Endothelial cell of hepatic sinusoid (primary cell): ENCODE results near the gene XRCC5.

Experiments
- in situ Hi-C: cut with HindIII; loops from 2 replicates; pipeline ENCODE4 v1.10.0; 2017; ENCODE audit warnings: low sequenced_read_pairs

Gene XRCC5

DNA sequence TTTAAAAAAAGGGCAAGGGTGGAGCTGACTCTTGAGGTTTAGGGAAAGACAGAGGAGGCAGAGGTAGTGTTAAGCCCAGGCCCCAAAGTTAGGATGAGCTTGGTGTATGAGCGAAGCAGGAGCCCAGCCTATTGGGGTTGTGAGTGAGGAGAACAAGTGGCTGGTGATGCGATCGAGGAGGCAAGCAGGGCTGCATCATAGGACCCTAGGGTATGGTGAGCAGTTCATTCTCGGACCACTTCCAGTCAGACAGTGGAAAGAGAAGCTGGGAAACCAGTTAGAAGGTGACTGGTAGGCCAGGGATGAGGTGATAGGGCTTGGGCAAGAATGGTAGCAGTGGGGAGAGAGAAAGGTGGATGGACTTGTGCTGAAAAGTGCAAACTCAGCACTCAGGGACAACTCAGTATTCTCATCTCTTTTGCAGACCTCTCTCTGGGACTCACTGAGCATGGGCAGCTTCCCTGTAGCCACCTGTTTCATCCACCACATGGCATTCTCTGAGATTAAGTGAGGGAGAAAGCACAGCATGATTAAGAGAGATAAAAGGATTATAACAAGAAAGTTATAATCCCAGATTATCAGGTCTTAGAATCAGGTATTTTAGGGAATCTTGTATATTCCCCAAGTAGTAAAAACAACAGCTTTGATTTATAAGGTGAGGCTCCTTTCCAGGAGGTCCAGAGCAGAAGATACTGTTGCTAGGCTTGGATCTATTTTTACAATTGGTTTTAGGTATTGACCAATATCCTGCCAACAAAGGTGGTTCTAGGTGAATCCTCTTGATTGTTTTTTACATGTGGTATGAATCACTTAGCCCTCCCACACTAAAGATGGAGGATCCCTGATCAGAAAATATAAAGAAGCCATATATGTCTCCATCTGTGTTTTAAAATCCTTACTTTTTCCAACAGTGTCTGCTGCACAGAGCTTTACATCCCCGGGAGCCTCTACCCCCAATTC, 38.3 kb downstream of the XRCC5 start:
- in situ Hi-C loops: no loop called here

DNA sequence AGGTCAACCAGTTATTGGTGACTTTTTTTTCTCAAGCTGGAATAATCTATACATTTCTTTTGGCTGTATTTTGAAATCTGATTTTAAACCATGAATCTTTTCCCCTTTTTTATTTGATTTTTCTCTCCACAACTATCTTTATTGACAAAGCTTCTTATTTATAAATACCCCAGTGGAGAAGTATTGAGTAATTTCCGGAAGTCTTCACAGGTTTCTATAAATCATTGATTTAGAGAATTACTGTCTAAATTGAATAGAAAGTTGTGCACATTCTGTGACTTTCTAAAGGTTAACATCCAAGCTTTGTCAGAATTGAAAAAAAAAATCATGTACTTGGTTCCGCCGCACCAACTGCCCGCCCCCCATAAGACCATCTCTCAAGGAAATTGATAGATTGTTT, 39.8 kb downstream of the XRCC5 start:
- in situ Hi-C loops: no loop called here

DNA sequence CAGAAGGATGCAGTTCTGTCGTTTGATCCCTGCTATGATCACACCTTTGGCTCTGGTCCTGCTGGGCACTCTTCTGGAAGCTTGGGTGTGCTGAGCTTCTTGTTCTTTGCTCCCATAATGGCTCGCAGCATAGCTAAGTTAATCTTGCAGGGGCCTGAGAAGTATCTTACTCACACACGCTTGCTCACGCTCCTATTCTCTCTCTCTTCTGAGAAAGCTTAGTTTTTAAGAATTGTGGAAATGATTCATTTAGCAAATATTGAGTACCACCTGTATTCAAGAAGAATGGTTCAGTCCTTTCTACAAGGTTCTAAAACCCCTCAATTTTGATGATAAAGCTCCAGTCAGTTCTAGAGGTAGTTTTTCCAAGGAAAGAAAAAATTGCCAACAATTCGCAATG, 40.6 kb downstream of the XRCC5 start:
- in situ Hi-C loops: no loop called here

DNA sequence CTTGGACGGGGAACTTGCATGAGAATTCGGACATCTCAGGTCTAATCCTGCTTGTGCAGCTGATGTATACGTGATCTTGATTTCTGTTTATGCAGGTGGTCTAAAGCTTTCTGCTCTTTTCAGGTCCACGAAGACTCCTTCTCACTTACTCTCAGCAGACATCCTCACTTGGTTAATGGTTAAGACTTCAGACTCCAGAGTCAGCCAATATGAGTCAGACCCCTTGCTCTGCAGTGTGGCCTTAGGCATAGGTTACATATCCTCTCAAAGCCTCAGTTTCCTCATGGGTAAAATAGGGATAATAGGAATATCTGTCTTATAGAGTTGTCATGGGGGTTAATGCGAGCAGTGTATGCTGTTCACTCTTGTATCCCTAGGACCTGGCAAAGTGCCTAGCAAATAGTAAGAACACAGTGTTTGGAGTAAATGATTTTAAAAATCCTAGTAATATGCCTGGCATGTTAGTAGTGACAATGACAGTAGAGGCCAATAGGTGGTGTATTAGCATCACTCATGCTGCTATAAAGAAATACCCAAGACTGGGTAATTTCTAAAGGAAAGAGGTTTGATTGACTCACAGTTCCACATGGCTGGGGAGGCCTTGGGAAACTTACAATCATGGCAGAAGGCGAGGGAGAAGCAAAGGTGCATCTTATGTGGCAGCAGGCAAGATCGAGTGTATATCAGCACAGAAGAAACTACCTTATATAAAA, 42.3 kb downstream of the XRCC5 start:
- in situ Hi-C loops: no loop called here

DNA sequence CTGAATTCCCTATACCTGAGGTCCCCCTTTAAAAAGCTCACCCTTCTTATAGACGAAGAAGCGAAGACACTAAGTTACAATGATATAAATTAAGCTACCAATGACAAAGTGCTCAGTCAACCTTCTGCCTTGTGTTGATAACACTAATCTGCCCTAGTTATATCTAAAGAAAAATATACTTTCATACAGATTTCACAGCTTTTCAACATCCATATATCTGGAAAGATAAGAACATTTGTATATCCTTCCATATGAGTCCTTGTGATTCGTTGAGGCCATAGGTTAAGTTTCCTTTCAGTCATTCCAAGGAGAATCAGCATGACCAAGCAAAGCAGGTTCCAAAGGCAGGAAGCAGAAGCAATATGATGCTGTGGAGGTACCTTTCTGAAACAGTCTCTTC, 46.8 kb downstream of the XRCC5 start:
- in situ Hi-C loops: no loop called here

DNA sequence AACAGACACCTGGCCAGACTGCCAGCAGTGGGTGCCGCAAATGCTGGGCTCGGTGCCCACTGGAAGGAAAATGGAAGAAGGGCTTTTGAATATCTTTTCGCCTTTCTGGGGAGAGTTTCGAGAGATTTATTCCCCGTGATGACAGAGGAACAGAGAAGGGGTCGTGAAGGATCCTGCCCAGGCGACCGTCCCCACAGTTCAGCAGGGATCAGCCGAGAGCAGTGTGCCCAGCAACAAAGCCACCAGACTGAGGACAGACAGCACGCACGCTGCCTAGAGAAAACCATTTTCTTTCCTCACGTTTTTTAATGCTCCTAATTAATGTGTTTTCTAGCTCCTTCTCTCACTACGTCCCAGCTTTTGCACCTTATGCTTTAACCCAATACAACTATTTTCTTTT, 47.7 kb downstream of the XRCC5 start:
- in situ Hi-C loops: no loop called here

DNA sequence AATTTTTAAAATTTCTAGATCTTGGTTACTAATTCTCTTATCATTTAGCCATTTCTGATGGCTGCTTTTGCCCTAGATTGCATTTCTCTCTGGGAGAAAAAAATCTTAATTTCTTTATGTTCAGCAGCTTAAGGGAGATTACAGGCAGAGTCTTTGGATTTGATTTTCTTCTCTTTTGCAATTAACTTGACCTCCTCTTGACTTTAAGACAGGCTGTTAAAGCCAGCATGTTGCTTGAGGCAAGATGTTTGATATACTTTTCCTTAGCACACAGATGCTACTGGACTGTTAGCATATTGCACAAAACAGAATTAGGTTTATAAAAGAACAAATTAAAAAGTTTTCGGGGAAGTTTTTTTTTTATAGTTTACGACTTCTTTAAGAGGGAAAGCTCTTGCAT, 50.0 kb downstream of the XRCC5 start:
- in situ Hi-C loops: no loop called here

DNA sequence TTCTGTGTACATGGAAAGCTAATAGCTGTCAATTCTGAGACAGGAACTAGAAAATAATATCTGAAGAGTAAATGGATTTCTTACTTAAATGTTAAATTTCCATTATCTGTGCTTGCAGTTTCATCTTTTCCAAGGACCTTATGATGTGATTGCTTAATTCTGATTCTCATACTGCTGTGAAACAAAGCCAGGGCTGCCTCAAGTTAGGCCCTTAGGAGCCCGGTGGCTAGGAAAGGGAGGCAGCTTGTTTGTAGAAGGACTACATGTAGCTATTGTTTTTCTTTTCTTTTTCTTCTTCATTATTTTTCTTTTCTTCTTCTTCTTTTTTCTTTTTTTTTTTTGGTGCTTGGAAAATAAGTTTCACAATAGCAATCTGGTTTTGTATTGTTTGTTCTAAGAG, 50.5 kb downstream of the XRCC5 start:
- in situ Hi-C loops: no loop called here

DNA sequence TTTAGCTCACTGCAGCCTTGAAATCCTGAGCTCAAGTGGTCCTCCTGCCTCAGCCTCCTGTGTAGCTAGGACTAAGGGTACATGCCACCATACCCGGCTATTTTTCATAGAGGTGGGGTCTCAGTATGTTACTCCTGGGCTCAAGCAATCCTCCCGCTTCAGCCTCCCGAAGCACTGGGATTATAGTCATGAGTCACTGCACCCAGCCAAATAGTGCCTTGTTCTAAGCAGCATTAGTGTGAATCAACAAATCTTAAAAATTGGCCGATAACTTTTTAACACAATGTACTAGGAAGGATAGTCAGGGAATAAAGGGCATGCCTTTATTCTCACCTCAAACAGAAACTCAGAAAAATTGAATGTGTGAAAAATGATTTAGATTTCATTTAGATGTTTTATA, 51.6 kb downstream of the XRCC5 start:
- in situ Hi-C loops: no loop called here

DNA sequence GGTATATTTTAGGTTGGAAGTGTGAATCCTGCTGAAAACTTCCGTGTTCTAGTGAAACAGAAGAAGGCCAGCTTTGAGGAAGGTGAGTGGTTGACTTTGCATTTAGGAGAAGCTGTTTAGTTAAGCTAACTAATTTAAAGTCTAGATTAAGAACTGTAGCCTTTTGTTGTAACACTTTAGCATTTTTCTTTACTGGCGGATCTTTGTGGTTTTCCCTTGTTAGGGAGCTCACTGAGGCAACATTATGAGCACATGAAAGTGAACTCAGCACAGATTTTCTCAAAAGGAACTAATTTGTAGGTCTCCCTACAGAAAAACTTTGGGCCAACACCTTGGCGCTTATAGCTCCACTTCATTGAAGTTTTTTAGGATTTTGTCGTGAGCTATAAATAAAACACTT, 52.8 kb downstream of the XRCC5 start:
- in situ Hi-C loops: no loop called here

DNA sequence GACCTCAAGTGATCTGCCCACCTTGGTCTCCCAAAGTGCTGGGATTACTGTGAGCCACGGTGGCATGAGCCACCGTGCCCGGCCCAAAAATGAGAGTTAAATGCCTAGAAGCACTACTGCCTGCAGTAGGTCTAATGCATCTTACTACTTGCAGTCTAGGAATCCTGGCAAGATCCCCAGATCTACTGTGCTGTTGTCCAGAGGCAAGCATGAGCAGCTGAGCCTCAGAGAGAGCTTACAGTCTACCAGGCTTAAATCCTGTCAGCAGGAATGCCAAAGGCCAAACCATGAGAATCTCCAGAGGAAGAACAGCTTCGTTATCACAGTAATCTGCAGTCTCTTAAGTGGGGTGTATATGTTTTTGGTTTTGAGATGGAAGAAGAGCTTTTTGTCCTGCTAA, 54.4 kb downstream of the XRCC5 start:
- in situ Hi-C loops: no loop called here

DNA sequence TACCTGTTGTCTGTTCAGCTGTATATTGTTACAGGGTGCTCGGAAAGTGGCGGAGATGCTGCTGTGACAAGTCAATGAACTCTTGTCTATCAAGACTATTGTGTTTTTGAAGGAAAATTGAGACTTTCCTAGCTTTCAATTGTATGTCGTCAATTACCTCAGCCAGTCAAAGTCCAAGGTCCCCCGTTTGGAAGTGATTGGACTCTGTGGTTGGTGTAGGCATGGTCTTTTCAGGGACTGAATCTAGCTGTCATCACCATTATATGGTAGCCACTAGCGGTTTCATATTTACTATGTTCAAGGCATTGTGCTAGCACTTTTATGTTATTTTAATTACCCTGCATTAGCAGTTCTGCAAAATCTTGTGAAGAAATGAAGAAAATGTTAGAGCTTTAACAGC, 54.9 kb downstream of the XRCC5 start:
- in situ Hi-C loops: no loop called here

DNA sequence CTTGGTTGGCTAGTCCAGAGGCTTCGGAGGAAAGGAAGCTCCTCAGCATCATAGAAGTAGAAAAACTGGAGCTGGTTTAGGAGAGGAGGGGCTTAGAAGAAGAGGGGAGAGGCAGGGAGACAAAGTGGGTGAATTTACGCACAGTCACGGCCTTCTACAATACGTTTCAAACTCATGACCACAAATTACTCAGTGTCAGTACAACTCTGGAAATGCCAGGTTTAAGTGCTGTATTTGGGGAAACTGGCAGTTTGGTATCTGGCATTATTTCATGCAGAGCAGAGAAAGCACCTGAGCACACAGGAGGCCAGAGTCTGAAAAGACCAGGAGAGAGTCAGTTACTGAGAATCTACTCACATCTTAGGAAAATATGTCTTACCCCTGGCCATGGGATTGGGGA, 55.4 kb downstream of the XRCC5 start:
- in situ Hi-C loops: no loop called here

DNA sequence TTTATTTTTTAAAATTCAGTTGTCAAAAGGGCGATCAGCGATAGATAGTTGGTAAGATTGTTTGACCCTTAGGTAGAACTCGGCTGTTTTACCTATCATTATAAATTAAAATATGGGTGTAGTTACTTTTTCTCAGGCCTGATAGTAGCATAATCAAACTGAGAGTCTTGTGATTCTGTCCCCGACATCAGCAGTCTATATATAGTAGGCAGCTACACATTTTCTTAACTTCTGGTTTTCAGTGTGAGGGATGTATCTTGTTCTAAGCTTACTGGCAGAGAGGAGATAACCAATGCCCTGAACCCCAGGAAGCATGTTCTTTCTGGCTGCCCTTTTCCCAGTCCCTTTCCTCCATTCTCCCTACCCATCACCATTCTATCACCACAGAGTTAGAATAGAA, 56.6 kb downstream of the XRCC5 start:
- in situ Hi-C loops: no loop called here

DNA sequence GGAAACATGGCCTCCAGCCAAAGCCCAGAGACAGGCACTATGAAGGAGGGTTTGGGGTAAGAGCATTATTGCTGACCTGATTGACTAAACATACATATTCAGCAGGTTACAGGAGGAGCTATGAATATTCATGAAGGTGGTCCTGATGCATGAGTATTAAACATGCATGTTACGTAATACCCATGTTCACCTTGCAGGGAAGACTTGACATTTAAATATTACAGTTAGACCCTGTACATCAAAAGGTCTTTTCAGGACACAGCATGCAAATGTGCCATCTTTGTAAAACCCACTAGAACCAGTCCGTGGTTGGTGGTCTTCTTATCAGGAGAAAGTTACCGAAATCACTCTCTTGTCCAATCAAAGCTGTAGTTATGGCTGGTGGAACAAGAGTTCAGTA, 59.9 kb downstream of the XRCC5 start:
- in situ Hi-C loops: no loop called here

DNA sequence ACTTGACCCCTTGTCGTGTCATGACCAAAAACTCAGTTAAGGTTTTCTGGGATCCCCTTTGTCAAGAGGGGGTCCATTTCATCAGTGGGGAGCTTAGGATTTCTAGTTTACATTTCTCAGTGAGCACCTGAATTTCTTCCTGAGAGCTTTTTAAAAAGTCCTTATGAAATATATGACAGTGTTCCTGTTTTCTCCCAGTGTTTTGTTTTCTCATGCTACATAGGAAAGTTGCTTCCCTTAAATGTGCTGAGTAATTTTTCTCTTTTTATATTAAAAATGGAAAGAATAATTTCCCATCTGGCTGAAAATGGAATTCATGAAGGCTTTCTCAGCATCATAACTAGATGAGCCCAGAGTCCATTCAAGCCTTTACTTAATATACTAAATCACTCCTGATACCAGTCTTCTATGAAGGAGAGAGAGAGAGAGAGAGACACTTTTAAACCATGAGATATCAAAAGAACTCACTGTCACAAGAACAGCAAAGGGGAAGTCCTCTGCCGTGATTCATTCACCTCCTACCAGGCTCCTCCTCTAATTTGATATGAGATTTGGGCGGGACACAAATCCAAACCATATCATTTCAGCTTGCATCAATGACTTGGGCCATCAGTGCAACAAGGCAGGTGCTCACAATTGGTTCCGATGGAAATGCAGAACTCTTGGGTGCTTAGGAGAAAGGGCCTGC, 61.1 kb downstream of the XRCC5 start:
- in situ Hi-C loops: no loop called here

DNA sequence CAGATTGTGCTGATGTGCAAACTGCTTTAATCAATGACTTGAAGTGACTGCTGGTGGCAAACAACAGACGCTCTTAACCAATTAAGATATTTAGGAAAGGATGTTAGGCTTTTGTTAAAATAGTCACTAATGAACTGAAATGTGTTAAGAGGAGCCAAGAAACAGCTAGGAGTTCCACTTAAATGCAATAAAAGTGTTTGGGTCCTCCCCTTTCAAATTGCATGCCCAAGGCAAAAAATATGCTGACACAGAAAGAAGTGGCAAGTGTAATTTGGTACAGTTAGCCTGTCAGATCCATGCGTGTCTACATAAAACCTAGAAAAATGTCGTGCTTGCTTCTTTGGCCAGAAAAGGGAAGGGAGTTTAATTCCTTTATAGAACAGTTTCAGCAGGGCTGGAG, 61.9 kb downstream of the XRCC5 start:
- in situ Hi-C loops: no loop called here

DNA sequence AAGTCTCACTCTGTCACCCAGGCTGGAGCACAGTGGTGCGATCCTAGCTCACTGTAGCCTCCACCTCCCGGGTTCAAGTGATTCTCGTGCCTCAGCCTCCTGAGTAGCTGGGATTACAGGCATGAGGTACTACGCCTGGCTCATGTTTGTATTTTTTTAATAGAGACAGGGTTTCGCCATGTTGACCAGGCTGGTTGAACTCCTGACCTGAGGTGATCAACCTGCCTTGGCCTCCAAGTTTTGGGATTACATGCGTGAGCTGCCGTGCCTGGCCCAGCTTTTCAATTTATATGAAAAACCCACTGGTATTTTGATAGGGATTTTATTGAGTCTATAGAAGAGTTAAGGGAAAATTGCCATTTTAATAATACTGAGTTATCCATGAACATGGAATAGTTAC, 63.3 kb downstream of the XRCC5 start:
- in situ Hi-C loops: no loop called here

DNA sequence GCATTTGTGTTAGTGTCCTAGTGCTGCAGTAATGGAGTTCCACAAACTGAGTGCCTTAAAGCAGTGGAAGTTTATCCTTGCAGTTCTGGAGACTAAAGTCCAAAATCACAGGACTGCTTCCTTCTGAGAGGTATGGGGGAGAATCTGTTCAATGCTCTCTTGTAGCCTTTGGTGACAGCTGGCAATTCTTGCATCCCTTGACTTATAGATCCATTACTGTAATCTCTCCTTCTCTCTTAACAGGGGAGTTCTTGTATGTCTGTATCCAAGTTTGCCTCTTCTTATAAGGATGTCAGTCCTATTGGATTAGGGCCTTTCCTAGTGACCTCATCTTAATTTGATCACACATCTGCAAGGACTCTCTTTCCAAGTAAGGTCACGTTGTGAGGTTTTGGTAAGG, 69.9 kb downstream of the XRCC5 start:
- in situ Hi-C loops: no loop called here

DNA sequence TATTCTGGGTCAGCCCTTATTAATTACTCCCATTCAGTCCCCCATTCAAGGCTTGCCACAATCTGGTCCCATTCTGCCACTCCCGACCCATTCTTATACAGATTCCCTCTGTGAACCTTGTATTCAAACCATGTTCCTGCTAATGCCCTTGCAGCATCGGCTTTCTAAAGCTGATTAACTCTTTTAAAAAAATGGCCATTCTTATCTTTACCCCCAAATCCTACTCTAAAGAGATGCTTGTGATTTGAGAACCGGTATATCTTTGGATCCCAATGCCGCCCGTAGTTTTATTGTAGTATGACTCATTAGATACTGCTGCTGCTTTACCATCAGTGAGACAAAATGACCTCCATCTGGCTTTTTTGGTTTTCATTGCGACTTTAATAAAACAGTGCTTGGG, 72.2 kb downstream of the XRCC5 start:
- in situ Hi-C loops: loop anchor here (10.0 kb wide), 1 partner anchor 313 kb away; the partner anchor contains the start of gene RPL37A

DNA sequence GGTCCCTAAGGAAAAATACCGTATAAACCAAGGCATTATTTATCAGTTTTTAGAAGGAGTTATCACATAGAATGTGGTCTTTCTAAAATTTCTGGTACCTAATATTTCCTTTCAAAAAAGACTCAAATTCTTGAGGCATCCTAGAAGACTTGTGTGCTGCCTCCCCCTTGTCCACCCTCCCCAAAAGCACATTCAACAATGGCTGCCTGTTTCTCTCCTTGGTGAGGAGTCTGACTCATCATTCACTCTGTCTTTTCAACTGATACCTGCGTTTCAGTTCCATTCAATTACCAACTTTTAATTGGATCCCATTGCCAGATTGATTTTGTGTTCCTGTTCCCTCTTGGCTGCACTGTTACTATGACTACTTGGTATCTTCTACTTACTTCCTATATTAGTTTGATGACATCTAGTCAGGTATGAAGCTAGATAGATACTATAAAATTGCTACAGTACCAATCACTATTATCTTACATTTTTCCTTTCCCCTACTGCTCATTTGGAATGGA, 72.9 kb downstream of the XRCC5 start:
- in situ Hi-C loops: loop anchor here (10.0 kb wide), 1 partner anchor 313 kb away; the partner anchor contains the start of gene RPL37A
